Stimulated activated memory B cell treated with anti-CD40 and anti-IgM and Interleukin-4, amounts not matched to agents 10 μg/mL and 1 μg/mL and 100 μg/mL, for 72 hours (primary cell): ENCODE measurements around the gene GALNT8.
A peak's percentile ranks its signal among the peaks of the same experiment; 100 is the strongest.
"Not testable (repeated sequence)": the region's sequence is repeated elsewhere in the genome, so short reads cannot be mapped to it uniquely, and the experiment has no call there.

Experiments
- ATAC-seq: fragments of 150-1000 bp; cut with Tn5 transposase; 2 replicates; pipeline ENCODE4 v1.10.0; 2021
- H3K27ac Mint-ChIP-seq: one replicate; pipeline ENCODE4 v1.8.0; 2022; ENCODE audit warnings: mild to moderate bottlenecking, mixed read lengths
- H3K27me3 Mint-ChIP-seq: one replicate; pipeline ENCODE4 v1.8.0; 2022; ENCODE audit warnings: mixed read lengths
- H3K36me3 Mint-ChIP-seq: one replicate; pipeline ENCODE4 v1.8.0; 2022; ENCODE audit warnings: mixed read lengths
- H3K4me1 Mint-ChIP-seq: one replicate; pipeline ENCODE4 v1.8.0; 2022; ENCODE audit warnings: mixed read lengths
- H3K4me3 Mint-ChIP-seq: one replicate; pipeline ENCODE4 v1.8.0; 2022; ENCODE audit warnings: mild to moderate bottlenecking, moderate library complexity, mixed read lengths
- H3K9me3 Mint-ChIP-seq: one replicate; pipeline ENCODE4 v1.8.0; 2022; ENCODE audit warnings: mixed read lengths

The GALNT8 gene

GRCh38 chr12:4725057-4725456 is 4.9 kb downstream of the GALNT8 start:
- H3K36me3 Mint-ChIP-seq: no peaks in the 10 kb centered on the region
- ATAC-seq: no peak
- H3K9me3 Mint-ChIP-seq: no peaks in the 10 kb centered on the region
- no peak overlapping the region for H3K4me3 Mint-ChIP-seq
- H3K27ac Mint-ChIP-seq: no peak overlapping the region
- peaks cover 29% of the 10 kb centered on the region for H3K27me3 Mint-ChIP-seq
- peaks cover 5% of the 10 kb centered on the region for H3K4me1 Mint-ChIP-seq

GRCh38 chr12:4734625-4735340 is 14.6 kb downstream of the GALNT8 start:
- Mint-ChIP-seq H3K36me3 (no peaks in the 10 kb centered on the region), H3K27me3 (peaks cover 62% of the 10 kb centered on the region), H3K4me3 (no peak overlapping the region), H3K9me3 (no peaks in the 10 kb centered on the region), H3K27ac (no peak overlapping the region), H3K4me1 (peaks cover 12% of the 10 kb centered on the region)
- ATAC-seq: no peak

- no peaks in the 10 kb centered on the region for H3K9me3 Mint-ChIP-seq
- H3K27me3 Mint-ChIP-seq: peaks cover 68% of the 10 kb centered on the region
- H3K4me1 Mint-ChIP-seq: peaks cover 12% of the 10 kb centered on the region
- ATAC-seq: no peak
- H3K4me3 Mint-ChIP-seq: no peak overlapping the region
- no peaks in the 10 kb centered on the region for H3K36me3 Mint-ChIP-seq
- H3K27ac Mint-ChIP-seq: no peak overlapping the region
Observed at GRCh38 chr12:4736091-4736490, 15.9 kb downstream of the GALNT8 start.

GRCh38 chr12:4738541-4738940 is 18.3 kb downstream of the GALNT8 start:
- H3K9me3 Mint-ChIP-seq: no peaks in the 10 kb centered on the region
- no peak for ATAC-seq
- no peak overlapping the region for H3K27ac Mint-ChIP-seq
- H3K4me3 Mint-ChIP-seq: no peak overlapping the region
- peaks cover 84% of the 10 kb centered on the region for H3K27me3 Mint-ChIP-seq
- H3K36me3 Mint-ChIP-seq: no peaks in the 10 kb centered on the region
- H3K4me1 Mint-ChIP-seq: peaks cover 12% of the 10 kb centered on the region

GRCh38 chr12:4742416-4742970 is 22.3 kb downstream of the GALNT8 start:
- H3K4me1 Mint-ChIP-seq: no peaks in the 10 kb centered on the region
- ATAC-seq: no peak
- H3K4me3 Mint-ChIP-seq: no peak overlapping the region
- peaks cover 61% of the 10 kb centered on the region for H3K27me3 Mint-ChIP-seq
- H3K9me3 Mint-ChIP-seq: no peaks in the 10 kb centered on the region
- H3K27ac Mint-ChIP-seq: no peak overlapping the region
- no peaks in the 10 kb centered on the region for H3K36me3 Mint-ChIP-seq

GRCh38 chr12:4743046-4743445 is 22.8 kb downstream of the GALNT8 start:
- ATAC-seq: no peak
- Mint-ChIP-seq H3K27me3 (peaks cover 56% of the 10 kb centered on the region), H3K4me3 (no peak overlapping the region), H3K9me3 (no peaks in the 10 kb centered on the region), H3K36me3 (no peaks in the 10 kb centered on the region), H3K4me1 (no peaks in the 10 kb centered on the region), H3K27ac (no peak overlapping the region)

- H3K36me3 Mint-ChIP-seq: no peaks in the 10 kb centered on the region
- no peaks in the 10 kb centered on the region for H3K4me1 Mint-ChIP-seq
- no peak overlapping the region for H3K4me3 Mint-ChIP-seq
- H3K27ac Mint-ChIP-seq: no peak overlapping the region
- peaks cover 40% of the 10 kb centered on the region for H3K27me3 Mint-ChIP-seq
- H3K9me3 Mint-ChIP-seq: no peaks in the 10 kb centered on the region
- no peak for ATAC-seq
Observed at GRCh38 chr12:4744709-4745108, 24.5 kb downstream of the GALNT8 start.

GRCh38 chr12:4745249-4745648 is 25.0 kb downstream of the GALNT8 start:
- Mint-ChIP-seq H3K4me3 (no peak overlapping the region), H3K27me3 (peaks cover 35% of the 10 kb centered on the region), H3K36me3 (no peaks in the 10 kb centered on the region), H3K9me3 (no peaks in the 10 kb centered on the region), H3K27ac (no peak overlapping the region), H3K4me1 (no peaks in the 10 kb centered on the region)
- no peak for ATAC-seq

GRCh38 chr12:4751654-4752053 is 31.5 kb downstream of the GALNT8 start:
- H3K27ac Mint-ChIP-seq, H3K4me3 Mint-ChIP-seq, H3K9me3 Mint-ChIP-seq, H3K27me3 Mint-ChIP-seq, H3K4me1 Mint-ChIP-seq, H3K36me3 Mint-ChIP-seq, ATAC-seq: not testable (repeated sequence)

- no peak for ATAC-seq
- H3K9me3 Mint-ChIP-seq: no peaks in the 10 kb centered on the region
- no peaks in the 10 kb centered on the region for H3K27me3 Mint-ChIP-seq
- no peak overlapping the region for H3K4me3 Mint-ChIP-seq
- H3K27ac Mint-ChIP-seq: no peak overlapping the region
- H3K36me3 Mint-ChIP-seq: no peaks in the 10 kb centered on the region
- H3K4me1 Mint-ChIP-seq: no peaks in the 10 kb centered on the region
Observed at GRCh38 chr12:4762773-4763172, 42.6 kb downstream of the GALNT8 start.

GRCh38 chr12:4763549-4763948 is 43.3 kb downstream of the GALNT8 start:
- H3K4me1 Mint-ChIP-seq: no peaks in the 10 kb centered on the region
- H3K9me3 Mint-ChIP-seq: no peaks in the 10 kb centered on the region
- no peaks in the 10 kb centered on the region for H3K27me3 Mint-ChIP-seq
- H3K4me3 Mint-ChIP-seq: no peak overlapping the region
- H3K36me3 Mint-ChIP-seq: no peaks in the 10 kb centered on the region
- no peak for ATAC-seq
- no peak overlapping the region for H3K27ac Mint-ChIP-seq

GRCh38 chr12:4766445-4766844 is 46.2 kb downstream of the GALNT8 start:
- H3K4me3 Mint-ChIP-seq: no peak overlapping the region
- peaks cover 12% of the 10 kb centered on the region for H3K27me3 Mint-ChIP-seq
- no peak for ATAC-seq
- H3K4me1 Mint-ChIP-seq: no peaks in the 10 kb centered on the region
- H3K36me3 Mint-ChIP-seq: no peaks in the 10 kb centered on the region
- no peak overlapping the region for H3K27ac Mint-ChIP-seq
- H3K9me3 Mint-ChIP-seq: no peaks in the 10 kb centered on the region

- Mint-ChIP-seq H3K27me3 (peaks cover 12% of the 10 kb centered on the region), H3K9me3 (no peaks in the 10 kb centered on the region), H3K36me3 (no peaks in the 10 kb centered on the region), H3K4me1 (no peaks in the 10 kb centered on the region), H3K27ac (no peak overlapping the region), H3K4me3 (no peak overlapping the region)
- no peak for ATAC-seq
Observed at GRCh38 chr12:4767186-4767585, 47.0 kb downstream of the GALNT8 start.

GRCh38 chr12:4768341-4768740 is 48.1 kb downstream of the GALNT8 start:
- no peak for ATAC-seq
- Mint-ChIP-seq H3K4me1 (no peaks in the 10 kb centered on the region), H3K4me3 (no peak overlapping the region), H3K36me3 (no peaks in the 10 kb centered on the region), H3K27me3 (peaks cover 21% of the 10 kb centered on the region), H3K9me3 (no peaks in the 10 kb centered on the region), H3K27ac (no peak overlapping the region)

GRCh38 chr12:4769073-4769472 is 48.9 kb downstream of the GALNT8 start:
- H3K4me1 Mint-ChIP-seq: no peaks in the 10 kb centered on the region
- no peaks in the 10 kb centered on the region for H3K9me3 Mint-ChIP-seq
- no peak overlapping the region for H3K4me3 Mint-ChIP-seq
- no peak for ATAC-seq
- H3K27me3 Mint-ChIP-seq: peaks cover 22% of the 10 kb centered on the region
- no peak overlapping the region for H3K27ac Mint-ChIP-seq
- H3K36me3 Mint-ChIP-seq: no peaks in the 10 kb centered on the region

- no peak overlapping the region for H3K27ac Mint-ChIP-seq
- no peaks in the 10 kb centered on the region for H3K4me1 Mint-ChIP-seq
- peaks cover 23% of the 10 kb centered on the region for H3K27me3 Mint-ChIP-seq
- no peaks in the 10 kb centered on the region for H3K9me3 Mint-ChIP-seq
- H3K36me3 Mint-ChIP-seq: no peaks in the 10 kb centered on the region
- ATAC-seq: peak; percentile 31
- H3K4me3 Mint-ChIP-seq: no peak overlapping the region
Observed at GRCh38 chr12:4771172-4771959, 51.2 kb downstream of the GALNT8 start.
